H9 (cell line): ENCODE measurements around the gene ERC1. TPM values are rescaled to one million over a fixed set of nuclear protein-coding genes. Genes with fewer than 3 reads are reported as not detected.

Experiments
- DNase-seq: peaks from one replicate; pipeline ENCODE4 v3.0.0-alpha.2; 2017
- H2AFZ ChIP-seq: one replicate; pipeline ENCODE4 v1.6.1; 2013; ENCODE audit warnings: mild to moderate bottlenecking, low read length, control low read depth, moderate library complexity
- H2AK5ac ChIP-seq: 2 replicates; pipeline ENCODE4 v1.6.1; 2013; ENCODE audit warnings: low read length, control low read depth, mixed read lengths; ENCODE audit not compliant: insufficient read length
- H2BK120ac ChIP-seq: one replicate; pipeline ENCODE4 v1.6.1; 2013; ENCODE audit warnings: low read depth, mild to moderate bottlenecking, low read length, control low read depth, inconsistent platforms; ENCODE audit not compliant: poor library complexity, severe bottlenecking
- H2BK12ac ChIP-seq: 2 replicates; pipeline ENCODE4 v1.6.1; 2013; ENCODE audit warnings: low read length, control low read depth, mixed read lengths, low read depth; ENCODE audit not compliant: insufficient read length
- H2BK15ac ChIP-seq: 2 replicates; pipeline ENCODE4 v1.6.1; 2013; ENCODE audit warnings: low read depth, low read length, control low read depth
- H2BK20ac ChIP-seq: one replicate; pipeline ENCODE4 v1.6.1; 2013; ENCODE audit warnings: low read depth, mild to moderate bottlenecking, low read length, control low read depth, inconsistent platforms; ENCODE audit not compliant: poor library complexity, severe bottlenecking
- H2BK5ac ChIP-seq: 2 replicates; pipeline ENCODE4 v1.6.1; 2013; ENCODE audit warnings: low read length, control low read depth, mixed read lengths; ENCODE audit not compliant: insufficient read length
- H3K14ac ChIP-seq: 2 replicates; pipeline ENCODE4 v1.6.1; 2013; ENCODE audit warnings: low read length, control low read depth; ENCODE audit not compliant: insufficient read depth
- H3K18ac ChIP-seq: 2 replicates; pipeline ENCODE4 v1.6.1; 2013; ENCODE audit warnings: low read depth, mild to moderate bottlenecking, mixed read lengths, low read length, control low read depth; ENCODE audit not compliant: insufficient read length
- H3K23ac ChIP-seq: 2 replicates; pipeline ENCODE4 v1.6.1; 2013; ENCODE audit warnings: low read length, control low read depth, mixed read lengths, low read depth; ENCODE audit not compliant: insufficient read length
- H3K23me2 ChIP-seq: 2 replicates; pipeline ENCODE4 v1.6.1; 2013; ENCODE audit warnings: low read depth, mild to moderate bottlenecking, mixed read lengths, low read length, control low read depth; ENCODE audit not compliant: insufficient read length, poor library complexity, severe bottlenecking
- H3K27ac ChIP-seq: 2 replicates; pipeline ENCODE4 v1.5.1; 2013; ENCODE audit warnings: low read length, control low read depth, mixed read lengths, low read depth; ENCODE audit not compliant: insufficient read length
- H3K27me3 ChIP-seq: 2 replicates; pipeline ENCODE4 v1.6.1; 2013; ENCODE audit warnings: low read length, control low read depth, inconsistent platforms; ENCODE audit not compliant: insufficient read depth
- H3K4ac ChIP-seq: 2 replicates; pipeline ENCODE4 v1.6.1; 2013; ENCODE audit warnings: low read depth, mild to moderate bottlenecking, control low read depth, inconsistent platforms, low read length, moderate library complexity
- H3K4me1 ChIP-seq: 2 replicates; pipeline ENCODE4 v1.6.1; 2013; ENCODE audit warnings: low read length, control low read depth, inconsistent platforms; ENCODE audit not compliant: insufficient read depth
- H3K4me2 ChIP-seq: 2 replicates; pipeline ENCODE4 v1.6.1; 2013; ENCODE audit warnings: low read length, control low read depth, mixed read lengths; ENCODE audit not compliant: insufficient read length, insufficient read depth
- H3K56ac ChIP-seq: 2 replicates; pipeline ENCODE4 v1.6.1; 2013; ENCODE audit warnings: low read depth, mild to moderate bottlenecking, mixed read lengths, low read length, control low read depth; ENCODE audit not compliant: insufficient read length
- H3K79me1 ChIP-seq: 2 replicates; pipeline ENCODE4 v1.6.1; 2013; ENCODE audit warnings: low read depth, mild to moderate bottlenecking, moderate library complexity, low read length, control low read depth, inconsistent platforms; ENCODE audit not compliant: insufficient read depth, poor library complexity, severe bottlenecking
- H3K79me2 ChIP-seq: 2 replicates; pipeline ENCODE4 v1.6.1; 2013; ENCODE audit warnings: low read length, control low read depth, inconsistent platforms; ENCODE audit not compliant: insufficient read depth
- H3K9ac ChIP-seq: 2 replicates; pipeline ENCODE4 v1.6.1; 2013; ENCODE audit warnings: low read length, control low read depth, mixed read lengths; ENCODE audit not compliant: insufficient read length; ENCODE audit errors: extremely low read depth
- H3K9me3 ChIP-seq: one replicate; pipeline ENCODE4 v1.6.1; 2013; ENCODE audit warnings: low read depth, low read length, inconsistent platforms; ENCODE audit not compliant: control insufficient read depth
- H3T11ph ChIP-seq: one replicate; pipeline ENCODE4 v1.6.1; 2013; ENCODE audit warnings: mild to moderate bottlenecking, low read length, control low read depth, inconsistent platforms
- H4K20me1 ChIP-seq: one replicate; pipeline ENCODE4 v1.6.1; 2013; ENCODE audit not compliant: control insufficient read depth, insufficient read length, insufficient read depth
- H4K5ac ChIP-seq: 2 replicates; pipeline ENCODE4 v1.6.1; 2013; ENCODE audit warnings: low read depth, mild to moderate bottlenecking, mixed read lengths, low read length, control low read depth; ENCODE audit not compliant: insufficient read length
- H4K8ac ChIP-seq: replicated peaks from 2 replicates; pipeline ENCODE4 v1.6.1; 2013; ENCODE audit warnings: low read length, control low read depth, mixed read lengths, low read depth; ENCODE audit not compliant: insufficient read length
- H4K91ac ChIP-seq: 2 replicates; pipeline ENCODE4 v1.6.1; 2013; ENCODE audit warnings: low read depth, mild to moderate bottlenecking, moderate library complexity, mixed read lengths, low read length, control low read depth; ENCODE audit not compliant: insufficient read length
- H3K27ac Mint-ChIP-seq, 3 experiments: 2 replicates in 2 of 3; 3 replicates in 1 of 3; pipeline ENCODE4 v1.8.0; 2020 to 2021; ENCODE audit warnings: mixed read lengths in 3 of 3, mild to moderate bottlenecking in 1 of 3, moderate library complexity in 1 of 3
- H3K27me3 Mint-ChIP-seq: 2 replicates; pipeline ENCODE4 v1.8.0; 2021; ENCODE audit warnings: low read depth, mild to moderate bottlenecking, moderate library complexity, mixed read lengths
- H3K36me3 Mint-ChIP-seq, 3 experiments: 2 replicates in 2 of 3; 3 replicates in 1 of 3; pipeline ENCODE4 v1.8.0; 2020 to 2021; ENCODE audit warnings: low read depth in 3 of 3, mixed read lengths in 3 of 3; ENCODE audit not compliant: insufficient read depth in 1 of 3
- H3K4me1 Mint-ChIP-seq, 2 experiments: 2 replicates each; pipeline ENCODE4 v1.8.0; 2020; ENCODE audit warnings: mixed read lengths in 2 of 2
- H3K4me3 Mint-ChIP-seq, 2 experiments: 2 replicates in 1 of 2; 3 replicates in 1 of 2; pipeline ENCODE4 v1.8.0; 2020 to 2021; ENCODE audit warnings: mild to moderate bottlenecking in 2 of 2, mixed read lengths in 2 of 2, moderate library complexity in 1 of 2
- H3K9me3 Mint-ChIP-seq, 2 experiments: 2 replicates in 1 of 2; 3 replicates in 1 of 2; pipeline ENCODE4 v1.8.0; 2020; ENCODE audit warnings: mild to moderate bottlenecking in 2 of 2, mixed read lengths in 2 of 2, moderate library complexity in 1 of 2
- CTCF ChIP-seq: fragments of 200-600 bp; sonication (generic); conservative IDR thresholded peaks from 3 replicates; pipeline ENCODE4 v1.8.0; 2021; ENCODE audit warnings: antibody characterized with exemption, mild to moderate bottlenecking
- WGBS: extraction: QIAGEN DNeasy Blood & Tissue Kit; methylation state at CpG from one replicate; pipeline ENCODE4 v1.1.7; 2013; ENCODE audit warnings: missing lambda C conversion rate, low lambda C conversion rate, mixed read lengths; ENCODE audit not compliant: insufficient read length; ENCODE audit errors: extremely low coverage; 5-methylcytosine and 5-hydroxymethylcytosine counted together
- total RNA-seq: library from RNA; stranded (reverse); gene quantifications from 2 replicates; pipeline ENCODE4 v1.2.1, GENCODE V29; 2021

Gene ERC1
- total RNA-seq, 1 experiment from 2014 or later = 51.2 TPM

DNA sequence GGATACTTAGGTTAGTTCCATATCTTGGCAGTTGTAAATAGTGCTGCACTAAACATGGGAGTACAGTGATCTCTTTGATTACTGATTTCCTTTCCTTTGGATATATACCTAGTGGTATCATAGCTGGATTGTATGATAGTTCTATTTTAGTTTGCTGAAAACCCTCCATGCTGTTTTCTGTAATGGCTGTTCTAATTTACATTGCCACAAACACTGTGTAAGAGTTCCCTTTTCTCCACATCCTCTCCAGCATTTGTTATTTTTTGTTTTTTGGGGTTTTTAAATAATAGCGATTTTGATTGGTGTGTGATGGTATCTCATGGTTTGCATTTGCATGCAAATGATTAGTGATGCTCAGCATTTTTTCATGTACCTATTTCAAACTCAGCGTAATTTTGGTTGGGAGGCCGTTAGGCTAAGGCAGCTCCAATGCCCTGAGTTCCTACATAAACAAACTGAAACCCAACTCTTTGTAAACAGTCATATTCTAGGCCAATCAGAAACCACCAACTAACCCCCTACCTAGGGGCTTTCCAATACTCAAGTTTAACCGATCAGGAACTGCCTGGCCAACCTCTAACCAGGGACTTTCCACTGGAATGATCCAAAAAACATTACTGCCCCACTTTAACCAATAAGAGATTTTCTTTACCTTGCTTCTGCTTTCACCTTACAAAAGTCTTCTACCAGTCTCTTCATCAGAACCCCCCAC is 431.7 kb downstream of the ERC1 start:
- H3K4ac ChIP-seq = no peak overlapping the region
- Mint-ChIP-seq H3K36me3 (peaks cover 29 to 32% (median 32%) of the 10 kb centered on the region in 3 experiments), H3K9me3 (peaks cover 26 to 29% of the 10 kb centered on the region in 2 experiments), H3K4me3 (no peak overlapping the region), H3K27ac (no peak overlapping the region), H3K27me3 (peaks cover 36% of the 10 kb centered on the region), H3K4me1 (peaks cover 24 to 28% of the 10 kb centered on the region in 2 experiments)
- no peak overlapping the region for H3K18ac ChIP-seq
- no peak overlapping the region for H3K23ac ChIP-seq
- H2AK5ac ChIP-seq = no peak overlapping the region
- H4K91ac ChIP-seq = no peak overlapping the region
- no peaks in the 10 kb centered on the region for H3K79me1 ChIP-seq
- H2BK5ac ChIP-seq = no peak overlapping the region
- no peaks in the 10 kb centered on the region; the same call in 1 of the 2 replicates for H3K27me3 ChIP-seq
- H2BK12ac ChIP-seq = no peak overlapping the region
- no peak overlapping the region for H2BK20ac ChIP-seq
- no peak overlapping the region for H2BK15ac ChIP-seq
- H4K8ac ChIP-seq = no peak overlapping the region
- no peaks in the 10 kb centered on the region for H4K20me1 ChIP-seq
- H3K14ac ChIP-seq = no peak overlapping the region
- 100% methylated on average over 1 of the region's 4 CpGs for WGBS
- H3K79me2 ChIP-seq = no peaks in the 10 kb centered on the region
- no peak for DNase-seq
- no peak overlapping the region for H3K4me2 ChIP-seq
- H3K4me1 ChIP-seq = no peaks in the 10 kb centered on the region
- H3K23me2 ChIP-seq = no peaks in the 10 kb centered on the region
- H3K9me3 ChIP-seq = peaks cover 10% of the 10 kb centered on the region
- TF ChIP-seq CTCF = no peak
- H2AFZ ChIP-seq = no peak overlapping the region
- no peak overlapping the region for H3K9ac ChIP-seq
- no peak overlapping the region for H3T11ph ChIP-seq
- H4K5ac ChIP-seq = no peak overlapping the region
- no peak overlapping the region for H3K56ac ChIP-seq
- H2BK120ac ChIP-seq = no peak overlapping the region
- H3K27ac ChIP-seq = no peak overlapping the region
